ENCODE data around the gene PRR12.

Gene PRR12

DNA sequence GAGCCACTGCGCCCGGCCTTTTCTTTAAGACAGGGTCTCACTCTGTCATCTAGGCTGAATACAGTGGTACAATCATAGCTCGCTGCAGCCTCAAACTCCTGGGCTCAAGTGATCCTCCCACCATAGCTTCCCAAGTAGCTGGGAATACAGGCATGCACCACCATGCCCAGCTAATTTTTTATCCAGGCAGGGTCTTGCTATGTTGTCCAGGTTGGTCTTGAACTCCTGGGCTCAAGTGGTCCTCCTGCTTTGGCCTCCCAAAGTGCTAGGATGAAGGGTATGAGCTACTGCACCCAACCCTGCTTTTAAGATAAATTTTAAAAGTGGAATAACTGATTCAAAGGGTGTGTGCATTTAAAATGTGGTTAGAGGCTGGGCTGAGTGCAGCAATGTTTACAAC lies 24.7 kb upstream of the PRR12 start:
- no peak overlapping the region for H3K9ac ChIP-seq (ENCODE audit: low read length in 2 of 2)
- H3K4me1 ChIP-seq (ENCODE audit: control insufficient read depth, insufficient read depth, low read length), result peaks cover 15% of the 10 kb centered on the region
- no peak overlapping the region for H3K27ac ChIP-seq (ENCODE audit: low read length)
- no peaks in the 10 kb centered on the region for H3K36me3 ChIP-seq (ENCODE audit: control insufficient read depth in 2 of 2, insufficient read depth in 2 of 2, low read length in 2 of 2)
- no peaks in the 10 kb centered on the region for H3K9me3 ChIP-seq (ENCODE audit: control insufficient read depth in 2 of 2, low read length in 2 of 2)
- H3K27me3 ChIP-seq (ENCODE audit: control insufficient read depth in 1 of 2, insufficient read depth in 2 of 2, low read length in 2 of 2), result no peaks in the 10 kb centered on the region
- no peak overlapping the region for H3K4me3 ChIP-seq (ENCODE audit: low read length in 2 of 2)

DNA sequence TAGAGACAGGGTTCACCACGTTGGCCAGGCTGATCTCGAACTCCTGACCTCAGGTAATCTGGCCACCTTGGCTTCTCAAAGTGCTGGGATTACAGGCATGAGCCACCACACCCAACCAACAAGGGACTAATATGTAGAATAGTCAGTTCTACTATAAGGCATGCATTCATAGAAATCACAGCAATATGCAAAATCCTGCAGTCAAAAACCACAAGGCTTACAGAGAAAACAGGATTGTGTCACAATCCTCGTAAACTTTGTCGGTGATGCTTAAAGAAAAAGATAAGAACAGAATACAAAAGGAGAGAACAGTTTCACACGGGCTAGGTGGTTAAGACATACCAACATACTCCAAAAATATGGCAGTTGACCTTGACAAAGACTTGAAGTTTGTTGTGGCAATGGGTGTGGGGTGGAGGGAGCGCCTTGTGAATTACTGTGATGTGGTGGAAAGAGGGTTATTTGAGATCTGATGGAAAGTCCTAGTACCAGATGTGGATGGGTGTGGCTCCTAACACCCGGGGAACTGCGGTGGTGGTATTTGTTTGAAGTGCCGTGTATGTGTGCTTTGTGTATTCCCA lies 23.0 kb upstream of the PRR12 start:
- H3K27ac ChIP-seq (ENCODE audit: low read length), result no peak overlapping the region
- H3K36me3 ChIP-seq (ENCODE audit: control insufficient read depth in 2 of 2, insufficient read depth in 2 of 2, low read length in 2 of 2), result peaks cover 0 to under 1% of the 10 kb centered on the region in 2 donors
- H3K9me3 ChIP-seq (ENCODE audit: control insufficient read depth in 2 of 2, low read length in 2 of 2), result no peaks in the 10 kb centered on the region
- H3K4me1 ChIP-seq (ENCODE audit: control insufficient read depth, insufficient read depth, low read length), result peaks cover 15% of the 10 kb centered on the region
- H3K4me3 ChIP-seq (ENCODE audit: low read length in 2 of 2), result no peak overlapping the region
- no peaks in the 10 kb centered on the region for H3K27me3 ChIP-seq (ENCODE audit: control insufficient read depth in 1 of 2, insufficient read depth in 2 of 2, low read length in 2 of 2)
- H3K9ac ChIP-seq (ENCODE audit: low read length in 2 of 2), result no peak overlapping the region

DNA sequence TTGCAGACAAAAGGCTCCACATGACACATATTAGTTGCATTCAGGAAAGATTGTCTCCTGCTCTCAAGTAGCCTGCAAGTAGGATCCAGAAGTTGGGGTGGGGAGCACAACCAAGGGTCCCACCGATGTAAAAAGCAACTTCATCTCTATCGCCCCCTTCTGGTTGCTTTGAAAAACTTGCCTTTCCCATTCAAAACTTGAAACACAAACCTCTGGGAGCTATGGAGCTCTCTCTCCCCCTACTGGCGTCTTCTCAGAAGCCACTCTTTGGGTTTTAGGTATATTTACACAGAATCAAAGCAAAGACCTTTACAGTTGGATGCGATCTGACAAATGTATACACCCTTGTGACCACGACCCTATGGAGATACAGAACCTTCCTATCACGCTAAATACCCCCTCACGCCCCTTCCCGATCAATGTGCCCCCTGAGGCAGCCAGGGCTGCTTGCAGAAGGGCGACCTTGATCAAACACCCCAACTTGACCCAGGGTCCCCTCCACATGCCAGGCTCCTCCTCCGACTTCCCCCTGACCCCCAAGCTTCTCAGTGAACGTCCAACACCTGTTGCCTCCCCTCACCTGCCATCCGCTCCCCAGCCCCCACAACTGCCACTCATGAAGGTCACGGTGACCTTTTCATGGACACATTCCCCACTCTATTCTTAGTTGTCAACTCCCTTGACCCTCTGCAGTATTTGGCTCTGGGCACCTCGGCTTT lies 20.7 kb upstream of the PRR12 start:
- Histone ChIP-seq H3K4me3 (ENCODE audit: low read length in 2 of 2) (no peak overlapping the region), H3K9ac (ENCODE audit: low read length in 2 of 2) (no peak overlapping the region), H3K36me3 (ENCODE audit: control insufficient read depth in 2 of 2, insufficient read depth in 2 of 2, low read length in 2 of 2) (peaks cover 2 to 7% of the 10 kb centered on the region in 2 donors), H3K27me3 (ENCODE audit: control insufficient read depth in 1 of 2, insufficient read depth in 2 of 2, low read length in 2 of 2) (no peaks in the 10 kb centered on the region), H3K4me1 (ENCODE audit: control insufficient read depth, insufficient read depth, low read length) (peaks cover 5% of the 10 kb centered on the region), H3K27ac (ENCODE audit: low read length) (no peak overlapping the region), H3K9me3 (ENCODE audit: control insufficient read depth in 2 of 2, low read length in 2 of 2) (no peaks in the 10 kb centered on the region)

DNA sequence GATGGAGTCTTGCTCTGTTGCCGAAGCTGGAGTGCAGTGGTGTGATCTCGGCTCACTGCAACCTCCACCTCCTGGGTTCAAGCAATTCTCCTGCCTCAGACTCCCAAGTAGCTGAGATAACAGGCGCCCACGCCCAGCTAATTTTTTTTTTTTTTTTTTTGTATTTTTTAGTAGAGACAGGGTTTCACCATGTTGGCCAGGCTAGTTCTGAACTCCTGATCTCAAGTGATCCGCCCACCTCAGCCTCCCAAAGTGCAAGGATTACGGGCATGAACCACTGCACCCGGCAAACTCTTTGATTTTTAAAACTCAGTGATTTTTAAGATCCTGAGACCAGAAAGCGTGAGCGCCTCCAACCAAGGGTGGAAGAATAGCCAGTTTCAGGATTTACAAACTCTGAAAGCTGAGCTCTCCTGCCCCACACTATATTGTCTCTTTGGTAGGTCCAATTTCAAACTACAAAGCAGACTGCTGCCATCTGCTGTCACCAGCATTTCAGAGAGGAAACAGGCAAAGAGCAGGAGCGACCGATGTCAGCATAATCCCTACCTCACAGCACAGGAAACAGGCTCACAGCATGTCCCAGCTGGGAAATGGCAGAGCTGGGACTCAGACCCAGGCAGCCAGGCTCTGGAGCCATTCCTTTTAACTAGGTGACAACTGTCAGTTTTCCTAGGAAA lies 19.8 kb upstream of the PRR12 start:
- Histone ChIP-seq H3K9ac (ENCODE audit: low read length in 2 of 2) (no peak overlapping the region), H3K36me3 (ENCODE audit: control insufficient read depth in 2 of 2, insufficient read depth in 2 of 2, low read length in 2 of 2) (peaks cover 7 to 10% of the 10 kb centered on the region in 2 donors), H3K4me1 (ENCODE audit: control insufficient read depth, insufficient read depth, low read length) (peaks cover 4% of the 10 kb centered on the region), H3K27ac (ENCODE audit: low read length) (no peak overlapping the region), H3K4me3 (ENCODE audit: low read length in 2 of 2) (no peak overlapping the region), H3K27me3 (ENCODE audit: control insufficient read depth in 1 of 2, insufficient read depth in 2 of 2, low read length in 2 of 2) (no peaks in the 10 kb centered on the region), H3K9me3 (ENCODE audit: control insufficient read depth in 2 of 2, low read length in 2 of 2) (no peaks in the 10 kb centered on the region)

DNA sequence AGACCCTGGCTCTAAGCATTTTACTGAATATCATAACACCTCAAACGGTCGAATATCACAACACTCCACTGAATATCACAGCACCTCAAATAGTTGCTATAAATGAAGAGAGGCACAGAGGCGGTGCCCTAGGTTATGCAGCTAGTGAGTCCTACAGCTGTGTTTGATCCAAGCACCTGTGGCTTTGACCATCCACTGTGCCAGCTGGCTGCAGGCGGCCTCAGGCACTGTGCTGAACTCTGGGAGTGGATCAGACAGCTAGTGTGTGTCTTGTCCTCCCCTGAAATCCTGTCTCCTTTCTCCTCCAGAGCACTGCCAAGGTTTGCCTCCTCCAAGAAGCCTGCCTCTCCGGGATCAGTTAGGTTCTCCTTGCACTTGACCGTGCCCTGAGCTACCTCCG lies 18.0 kb upstream of the PRR12 start:
- no peaks in the 10 kb centered on the region for H3K27me3 ChIP-seq (ENCODE audit: control insufficient read depth in 1 of 2, insufficient read depth in 2 of 2, low read length in 2 of 2)
- H3K4me3 ChIP-seq (ENCODE audit: low read length in 2 of 2), result no peak overlapping the region
- H3K36me3 ChIP-seq (ENCODE audit: control insufficient read depth in 2 of 2, insufficient read depth in 2 of 2, low read length in 2 of 2), result peaks cover 10 to 12% of the 10 kb centered on the region in 2 donors
- no peak overlapping the region for H3K27ac ChIP-seq (ENCODE audit: low read length)
- no peaks in the 10 kb centered on the region for H3K9me3 ChIP-seq (ENCODE audit: control insufficient read depth in 2 of 2, low read length in 2 of 2)
- no peak overlapping the region for H3K9ac ChIP-seq (ENCODE audit: low read length in 2 of 2)
- peaks cover 4% of the 10 kb centered on the region for H3K4me1 ChIP-seq (ENCODE audit: control insufficient read depth, insufficient read depth, low read length)

DNA sequence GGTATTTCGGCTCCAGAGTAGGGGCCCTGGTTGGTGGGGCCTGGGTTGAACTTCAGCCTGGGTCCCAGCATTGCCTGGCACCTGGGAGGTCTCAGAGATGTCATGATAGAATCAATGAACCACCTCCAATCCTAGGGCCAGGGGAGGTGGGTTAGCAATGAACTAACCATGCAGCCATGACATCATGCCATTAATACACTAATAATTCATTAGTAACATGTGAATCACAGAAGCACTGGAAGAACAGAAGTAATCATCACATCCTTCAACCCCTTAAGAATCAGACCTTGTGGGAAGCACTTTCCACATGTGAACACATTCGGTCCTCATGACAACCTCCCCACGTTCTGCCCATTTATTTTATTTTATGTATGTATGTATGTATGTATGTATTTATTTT lies 17.6 kb upstream of the PRR12 start:
- Histone ChIP-seq H3K9ac (ENCODE audit: low read length in 2 of 2) (no peak overlapping the region), H3K27me3 (ENCODE audit: control insufficient read depth in 1 of 2, insufficient read depth in 2 of 2, low read length in 2 of 2) (no peaks in the 10 kb centered on the region), H3K9me3 (ENCODE audit: control insufficient read depth in 2 of 2, low read length in 2 of 2) (no peaks in the 10 kb centered on the region), H3K36me3 (ENCODE audit: control insufficient read depth in 2 of 2, insufficient read depth in 2 of 2, low read length in 2 of 2) (peaks cover 10 to 12% of the 10 kb centered on the region in 2 donors), H3K4me3 (ENCODE audit: low read length in 2 of 2) (no peak overlapping the region), H3K27ac (ENCODE audit: low read length) (no peak overlapping the region), H3K4me1 (ENCODE audit: control insufficient read depth, insufficient read depth, low read length) (peaks cover 4% of the 10 kb centered on the region)

DNA sequence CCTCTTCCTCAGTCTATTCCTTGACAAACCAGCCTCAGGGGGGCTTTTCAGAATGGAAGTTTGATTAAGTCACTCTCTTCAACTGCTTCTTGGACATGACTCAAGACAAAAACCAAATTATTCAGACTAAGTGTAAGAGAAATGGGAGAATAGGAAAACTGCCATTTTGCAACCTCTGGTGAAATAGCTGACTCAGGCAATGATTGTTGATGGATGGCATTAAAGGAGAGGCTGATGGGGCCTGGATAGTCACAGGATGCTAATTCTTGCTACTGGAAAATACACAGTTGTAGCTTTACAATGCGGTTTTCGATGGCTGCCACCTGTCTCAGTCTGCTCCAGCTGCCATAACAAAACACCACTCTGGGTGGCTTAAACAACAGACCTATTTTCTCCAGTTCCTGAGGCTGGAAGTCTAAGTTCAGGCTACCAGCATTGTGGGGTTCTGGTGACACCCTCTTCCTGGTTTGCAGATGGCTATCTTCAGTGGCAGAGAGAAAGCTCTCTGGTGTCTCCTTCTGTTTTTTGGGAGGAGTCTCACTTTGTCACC lies 16.7 kb upstream of the PRR12 start:
- no peak overlapping the region for H3K4me3 ChIP-seq (ENCODE audit: low read length in 2 of 2)
- H3K9ac ChIP-seq (ENCODE audit: low read length in 2 of 2), result no peak overlapping the region
- H3K27ac ChIP-seq (ENCODE audit: low read length), result no peak overlapping the region
- peaks cover 4% of the 10 kb centered on the region for H3K4me1 ChIP-seq (ENCODE audit: control insufficient read depth, insufficient read depth, low read length)
- H3K27me3 ChIP-seq (ENCODE audit: control insufficient read depth in 1 of 2, insufficient read depth in 2 of 2, low read length in 2 of 2), result no peaks in the 10 kb centered on the region
- no peaks in the 10 kb centered on the region for H3K9me3 ChIP-seq (ENCODE audit: control insufficient read depth in 2 of 2, low read length in 2 of 2)
- H3K36me3 ChIP-seq (ENCODE audit: control insufficient read depth in 2 of 2, insufficient read depth in 2 of 2, low read length in 2 of 2), result peaks cover 10 to 12% of the 10 kb centered on the region in 2 donors

DNA sequence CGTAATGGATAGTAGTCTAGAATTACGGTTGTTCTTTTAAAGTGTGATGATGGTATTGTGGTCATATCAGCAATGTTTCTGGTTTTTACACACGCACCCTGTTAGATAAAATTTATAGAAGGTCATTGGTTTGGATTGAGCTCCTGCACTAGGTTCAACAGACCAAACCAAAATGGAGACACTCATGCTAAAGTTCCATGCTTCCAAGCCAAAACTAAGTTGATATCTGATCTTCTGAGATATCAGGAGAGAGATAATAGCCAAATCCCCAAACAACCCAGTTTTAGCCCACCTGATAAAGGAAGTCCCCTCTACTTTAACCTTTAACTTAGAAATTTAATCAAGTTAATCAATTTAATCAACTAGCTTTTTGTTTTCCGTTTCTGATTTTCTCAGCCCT lies 11.8 kb upstream of the PRR12 start:
- peak overlapping the region in 1 of 2 donors; percentile 93 for H3K9ac ChIP-seq (ENCODE audit: low read length in 2 of 2)
- no peak overlapping the region for H3K4me3 ChIP-seq (ENCODE audit: low read length in 2 of 2)
- H3K4me1 ChIP-seq (ENCODE audit: control insufficient read depth, insufficient read depth, low read length), result peaks cover 5% of the 10 kb centered on the region

DNA sequence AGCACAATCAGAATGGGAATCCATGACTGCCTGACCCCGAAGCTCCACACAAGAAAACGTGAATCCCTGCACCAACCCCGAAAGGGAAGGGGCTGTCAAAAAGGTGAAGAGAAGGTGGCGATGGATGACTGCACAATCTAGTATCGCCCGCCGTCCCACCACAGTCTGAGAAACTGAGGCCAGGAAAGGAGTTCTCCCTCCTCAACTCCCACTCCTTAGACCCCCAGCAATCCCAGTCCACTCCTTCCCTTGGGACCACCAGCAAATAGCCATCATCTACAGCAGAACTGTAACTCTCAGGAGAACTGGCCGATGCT lies 11.1 kb upstream of the PRR12 start:
- Histone ChIP-seq H3K4me1 (ENCODE audit: control insufficient read depth, insufficient read depth, low read length) (peaks cover 5% of the 10 kb centered on the region), H3K9me3 (ENCODE audit: control insufficient read depth in 2 of 2, low read length in 2 of 2) (no peaks in the 10 kb centered on the region), H3K4me3 (ENCODE audit: low read length in 2 of 2) (peak overlapping the region; percentile 96), H3K27me3 (ENCODE audit: control insufficient read depth in 1 of 2, insufficient read depth in 2 of 2, low read length in 2 of 2) (no peaks in the 10 kb centered on the region), H3K36me3 (ENCODE audit: control insufficient read depth in 2 of 2, insufficient read depth in 2 of 2, low read length in 2 of 2) (peaks cover 6 to 10% of the 10 kb centered on the region in 2 donors), H3K9ac (ENCODE audit: low read length in 2 of 2) (peak overlapping the region; percentile 93 to 95), H3K27ac (ENCODE audit: low read length) (peak overlapping the region; percentile 73)

More for the DNA sequence above, 11.8 kb upstream of the PRR12 start:
- Histone ChIP-seq H3K9me3 (ENCODE audit: control insufficient read depth in 2 of 2, low read length in 2 of 2) (no peaks in the 10 kb centered on the region), H3K36me3 (ENCODE audit: control insufficient read depth in 2 of 2, insufficient read depth in 2 of 2, low read length in 2 of 2) (peaks cover 8 to 10% of the 10 kb centered on the region in 2 donors), H3K27ac (ENCODE audit: low read length) (no peak overlapping the region), H3K27me3 (ENCODE audit: control insufficient read depth in 1 of 2, insufficient read depth in 2 of 2, low read length in 2 of 2) (no peaks in the 10 kb centered on the region)

DNA sequence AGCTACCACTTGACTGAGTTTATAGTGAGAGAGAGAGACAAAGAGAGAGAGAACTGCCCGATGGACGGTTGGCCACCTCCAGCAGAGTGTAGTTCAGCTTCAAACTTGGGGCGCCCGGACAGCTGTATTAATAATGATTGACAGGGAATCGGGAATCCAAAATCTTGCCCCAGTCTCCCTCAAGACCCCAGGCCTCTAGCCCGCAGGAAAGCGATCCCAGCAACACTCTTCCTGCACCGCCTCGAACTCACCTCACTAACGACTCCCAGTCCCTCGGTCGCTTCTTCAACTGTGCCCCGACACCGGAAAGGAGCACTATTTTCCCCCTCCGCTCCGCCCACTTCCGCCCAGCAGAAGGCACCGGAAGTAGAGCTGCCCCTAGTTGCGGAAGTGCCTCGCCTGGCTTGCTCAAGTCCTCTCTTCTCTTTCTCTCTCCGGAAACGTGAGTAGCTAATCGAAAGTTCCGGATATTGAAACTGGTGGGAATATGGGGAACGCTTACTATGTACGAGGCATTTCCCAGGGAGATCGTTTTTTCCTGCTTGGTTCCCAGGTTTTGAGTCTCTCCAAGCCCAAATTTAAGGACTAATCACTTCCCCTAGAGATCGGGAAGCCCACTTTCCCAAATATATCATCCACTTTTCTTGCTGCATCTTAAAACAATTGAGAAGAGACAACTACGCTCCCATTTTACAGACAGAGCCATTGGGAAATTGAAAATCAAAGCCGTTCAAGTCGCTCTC lies 10.5 kb upstream of the PRR12 start, which contains the start of gene NOSIP:
Gene NOSIP (minus strand): TSS at position 293 of the 743 bp plus-strand sequence. CDS start 19,865 bp downstream, outside the sequence.
- Histone ChIP-seq H3K27me3 (ENCODE audit: control insufficient read depth in 1 of 2, insufficient read depth in 2 of 2, low read length in 2 of 2) (no peaks in the 10 kb centered on the region), H3K9ac (ENCODE audit: low read length in 2 of 2) (peak within 1 kb of the TSS; percentile 93 to 95), H3K9me3 (ENCODE audit: control insufficient read depth in 2 of 2, low read length in 2 of 2) (no peaks in the 10 kb centered on the region), H3K4me1 (ENCODE audit: control insufficient read depth, insufficient read depth, low read length) (peaks cover 5% of the 10 kb centered on the region), H3K36me3 (ENCODE audit: control insufficient read depth in 2 of 2, insufficient read depth in 2 of 2, low read length in 2 of 2) (peaks cover 4 to 7% of the 10 kb centered on the region in 2 donors), H3K4me3 (ENCODE audit: low read length in 2 of 2) (peak within 1 kb of the TSS; percentile 96), H3K27ac (ENCODE audit: low read length) (peak within 1 kb of the TSS; percentile 73)

Data from stomach smooth muscle (tissue), 2 donors.